Measurements from ENCODE around the gene TMPRSS4. TPM values are rescaled to one million over a fixed set of nuclear protein-coding genes. Genes with fewer than 3 reads are reported as not detected.

TMPRSS4 gene
- total RNA-seq, 2 experiments from 2014 or later, result not detected

DNA sequence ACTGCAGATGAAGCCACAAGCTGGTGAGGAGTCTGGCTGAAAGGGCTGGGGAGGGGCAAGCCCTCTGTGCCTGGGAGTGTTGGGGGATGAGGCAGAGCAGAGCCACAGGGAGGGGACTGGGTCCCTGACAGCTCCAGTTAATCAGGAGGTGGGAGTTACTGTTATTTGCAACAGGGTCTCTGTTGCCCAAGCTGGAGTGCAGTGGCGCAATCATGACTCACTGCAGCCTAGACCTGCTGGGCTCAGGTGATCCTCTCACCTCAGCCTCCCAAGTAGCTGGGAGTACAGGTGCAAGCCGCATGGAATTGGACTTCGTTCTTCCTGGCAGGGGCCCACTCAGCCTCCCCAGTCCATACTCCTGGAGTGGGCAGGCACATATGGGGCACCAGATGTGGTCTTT is 91.9 kb downstream of the TMPRSS4 start:
- Mint-ChIP-seq H3K4me3 (no peak overlapping the region), H3K9me3 (no peaks in the 10 kb centered on the region), H3K4me1 (ENCODE audit: low read depth) (peaks cover 2% of the 10 kb centered on the region), H3K27me3 (ENCODE audit: low read depth) (peaks cover 2% of the 10 kb centered on the region), H3K36me3 (ENCODE audit: low read depth) (no peaks in the 10 kb centered on the region), H3K27ac (no peak overlapping the region)
- intact Hi-C loops (cut with micrococcal nuclease), result no loop called here
- DNase-seq, result no peak
- CTCF ChIA-PET, result interaction anchor here (1.8 to 5.4 kb wide), 3 partner anchors 12 to 34 kb away, joined by 5 to 105 read pairs (median 74); no protein-coding TSS in a partner anchor

DNA sequence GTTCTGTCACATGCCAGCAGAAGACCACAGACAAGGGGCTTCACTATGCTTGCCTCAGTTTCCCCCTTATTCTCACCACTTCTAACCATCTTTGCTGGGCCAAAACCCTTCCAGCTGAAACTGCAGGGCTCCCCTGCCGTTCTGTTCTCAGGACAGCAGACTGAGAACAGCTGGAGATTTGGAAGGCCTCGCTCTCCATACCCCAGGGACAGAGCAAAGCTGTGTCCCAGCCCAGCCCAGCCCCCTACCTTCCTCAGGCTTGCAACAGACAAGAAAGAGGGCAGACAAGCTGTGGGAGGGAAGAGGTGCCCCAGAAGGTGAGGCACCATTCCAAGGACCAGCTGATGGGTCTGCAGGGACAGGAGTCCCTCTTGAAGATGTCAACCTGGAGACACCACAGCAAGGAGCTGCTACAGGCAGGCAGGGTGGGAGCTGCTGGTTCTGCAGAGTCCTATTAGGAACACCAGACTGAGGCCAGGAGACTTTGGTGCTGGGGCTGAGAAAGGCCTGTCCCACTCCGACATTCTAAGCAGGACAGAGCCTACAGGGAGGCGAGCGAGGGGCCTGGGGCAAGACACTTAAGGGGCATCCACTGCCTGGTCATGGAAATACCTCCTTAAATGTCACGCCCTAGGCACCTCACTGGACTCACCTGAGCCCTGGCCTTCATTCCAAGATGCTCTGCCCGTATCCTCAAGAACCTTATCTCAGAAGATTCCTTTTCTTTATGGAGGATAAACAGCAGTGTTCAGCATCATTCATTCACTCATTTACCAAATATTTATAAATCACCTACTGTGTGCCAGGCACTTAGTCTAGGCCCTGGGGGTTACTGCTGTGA is 92.6 kb downstream of the TMPRSS4 start:
- Mint-ChIP-seq H3K9me3 (no peaks in the 10 kb centered on the region), H3K27ac (no peak overlapping the region), H3K27me3 (ENCODE audit: low read depth) (peaks cover 2% of the 10 kb centered on the region), H3K4me3 (no peak overlapping the region), H3K4me1 (ENCODE audit: low read depth) (peaks cover 2% of the 10 kb centered on the region), H3K36me3 (ENCODE audit: low read depth) (no peaks in the 10 kb centered on the region)
- CTCF ChIA-PET, result interaction anchor here (1.7 to 5.4 kb wide), 7 partner anchors 12 to 352 kb away, joined by 5 to 105 read pairs (median 16); no protein-coding TSS in a partner anchor
- intact Hi-C loops (cut with micrococcal nuclease), result loop anchor here (5.0 to 10.0 kb wide), 2 partner anchors 225 to 347 kb away; partner anchors contain the start of gene FXYD2
- no peak for DNase-seq

DNA sequence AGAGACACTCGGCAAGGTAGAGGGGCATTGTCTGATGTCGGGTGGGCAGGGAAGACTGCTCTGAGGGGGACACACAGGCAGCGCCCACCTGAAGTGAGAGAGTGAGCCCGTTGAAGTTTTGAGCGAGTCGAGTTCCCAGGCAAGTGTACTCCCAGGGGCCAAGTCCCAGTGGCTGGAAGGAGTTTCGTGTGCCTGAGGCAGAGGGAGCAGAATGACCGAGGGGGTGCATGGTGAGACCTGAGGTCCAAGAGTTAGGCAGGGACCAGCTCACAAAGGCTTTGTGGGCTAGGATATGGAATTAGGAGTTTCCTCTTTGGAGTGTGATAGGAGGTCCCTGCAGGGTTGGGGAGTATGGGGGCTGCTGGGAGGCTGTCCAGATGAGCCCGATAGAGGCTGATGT is 93.4 kb downstream of the TMPRSS4 start:
- H3K27me3 Mint-ChIP-seq (ENCODE audit: low read depth), result peaks cover 2% of the 10 kb centered on the region
- no peak overlapping the region for H3K27ac Mint-ChIP-seq
- intact Hi-C loops (cut with micrococcal nuclease), result loop anchor here (5.0 to 10.0 kb wide), 2 partner anchors 225 to 348 kb away; partner anchors contain the start of gene FXYD2
- peaks cover 2% of the 10 kb centered on the region for H3K4me1 Mint-ChIP-seq (ENCODE audit: low read depth)
- CTCF ChIA-PET, result interaction anchor here (0.5 to 5.4 kb wide), 14 partner anchors 11 to 353 kb away, joined by 3 to 105 read pairs (median 8); partner anchors contain the start of gene MPZL3
- no peak for DNase-seq
- no peaks in the 10 kb centered on the region for H3K36me3 Mint-ChIP-seq (ENCODE audit: low read depth)
- H3K9me3 Mint-ChIP-seq, result no peaks in the 10 kb centered on the region
- no peak overlapping the region for H3K4me3 Mint-ChIP-seq

DNA sequence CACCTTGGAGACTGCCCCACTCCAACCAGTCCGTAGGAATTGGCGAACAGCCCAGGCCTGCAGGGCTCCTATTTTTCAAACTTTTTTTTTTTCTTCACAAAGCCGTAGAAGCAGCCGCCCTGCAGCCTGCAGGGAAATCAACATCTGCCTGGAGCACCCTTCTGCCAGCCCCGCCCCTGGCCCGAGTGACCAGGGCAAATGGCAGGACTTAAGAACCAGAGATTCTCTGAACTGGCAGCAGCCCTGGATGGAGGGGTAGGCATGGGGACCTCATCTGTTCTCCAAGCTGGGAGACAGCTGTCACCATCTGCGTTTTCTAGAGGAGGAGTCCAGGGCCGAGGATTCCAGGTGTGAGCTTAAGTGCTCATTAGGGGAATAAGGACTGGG is 94.0 kb downstream of the TMPRSS4 start:
- Mint-ChIP-seq H3K4me1 (ENCODE audit: low read depth) (peaks cover 2% of the 10 kb centered on the region), H3K9me3 (no peaks in the 10 kb centered on the region), H3K27me3 (ENCODE audit: low read depth) (peaks cover 2% of the 10 kb centered on the region), H3K36me3 (ENCODE audit: low read depth) (no peaks in the 10 kb centered on the region), H3K4me3 (no peak overlapping the region), H3K27ac (no peak overlapping the region)
- CTCF ChIA-PET, result interaction anchor here (0.6 to 5.4 kb wide), 35 partner anchors 8 to 464 kb away, joined by 3 to 105 read pairs (median 6); partner anchors contain the start of genes MPZL3 and SCN4B
- intact Hi-C loops (cut with micrococcal nuclease), result loop anchor here (1.0 to 10.0 kb wide), 3 partner anchors 26 to 349 kb away; partner anchors contain the start of gene FXYD2
- DNase-seq, result no peak

Other genes with a start within 250 kb of the TMPRSS4 start
- gene FXYD6, start 200.4 kb upstream of the TMPRSS4 start, total RNA-seq, result not detected
- under 1 TPM; 0.15 to 0.21 TPM for gene TMPRSS13, start 147.7 kb upstream of the TMPRSS4 start, total RNA-seq
- 10 to 100 TPM; 11.3 to 16.1 TPM for gene IL10RA, start 90.7 kb upstream of the TMPRSS4 start, total RNA-seq
- not detected for gene SMIM35, start 9.9 kb downstream of the TMPRSS4 start, total RNA-seq
- under 1 TPM; 0.07 to 0.12 TPM for gene SCN4B, start 75.7 kb downstream of the TMPRSS4 start, total RNA-seq
- not detected for gene SCN2B, start 99.6 kb downstream of the TMPRSS4 start, total RNA-seq
- 10 to 100 TPM; 67.5 to 71.4 TPM for gene JAML, start 147.9 kb downstream of the TMPRSS4 start, total RNA-seq
- gene MPZL3, start 175.3 kb downstream of the TMPRSS4 start, total RNA-seq, result 10 to 100 TPM; 29.3 to 30.5 TPM
- 10 to 100 TPM; 25.3 to 28.4 TPM for gene MPZL2, start 187.2 kb downstream of the TMPRSS4 start, total RNA-seq
- gene CD3E, start 227.7 kb downstream of the TMPRSS4 start, total RNA-seq, result 100 to 1,000 TPM; 377 to 415 TPM